Fibroblast of the aortic adventitia (primary cell): ENCODE measurements around the gene FBN2. TPM values are rescaled to one million over a fixed set of nuclear protein-coding genes. Genes with fewer than 3 reads are reported as not detected.

Experiments
- DNase-seq: peaks from one replicate; pipeline ENCODE4 v3.0.0-alpha.2; 2010; ENCODE audit warnings: low read depth
- H3K4me3 ChIP-seq: 2 replicates; pipeline ENCODE4 v1.5.1; 2011; ENCODE audit warnings: low read depth, mild to moderate bottlenecking, control low read depth, low read length, moderate library complexity
- CTCF ChIP-seq: IDR thresholded peaks from 2 replicates; pipeline ENCODE4 v1.5.1; 2011; ENCODE audit warnings: mild to moderate bottlenecking, low read length, control low read depth, inconsistent platforms; ENCODE audit not compliant: insufficient read depth
- total RNA-seq: library from RNA; depleted of rRNA; stranded (reverse); fragments of >200 nt; gene quantifications from 2 replicates; pipeline ENCODE4 v1.2.3, GENCODE V29; 2012; ENCODE audit warnings: low replicate concordance

FBN2 gene
- total RNA-seq, 1 donor: 19.8 TPM

- TF ChIP-seq CTCF: no peak
- peak; percentile 54 for DNase-seq
- H3K4me3 ChIP-seq: no peak overlapping the region
Measured at GRCh38 chr5:128413356-128413755, 124.7 kb downstream of the FBN2 start.

DNA sequence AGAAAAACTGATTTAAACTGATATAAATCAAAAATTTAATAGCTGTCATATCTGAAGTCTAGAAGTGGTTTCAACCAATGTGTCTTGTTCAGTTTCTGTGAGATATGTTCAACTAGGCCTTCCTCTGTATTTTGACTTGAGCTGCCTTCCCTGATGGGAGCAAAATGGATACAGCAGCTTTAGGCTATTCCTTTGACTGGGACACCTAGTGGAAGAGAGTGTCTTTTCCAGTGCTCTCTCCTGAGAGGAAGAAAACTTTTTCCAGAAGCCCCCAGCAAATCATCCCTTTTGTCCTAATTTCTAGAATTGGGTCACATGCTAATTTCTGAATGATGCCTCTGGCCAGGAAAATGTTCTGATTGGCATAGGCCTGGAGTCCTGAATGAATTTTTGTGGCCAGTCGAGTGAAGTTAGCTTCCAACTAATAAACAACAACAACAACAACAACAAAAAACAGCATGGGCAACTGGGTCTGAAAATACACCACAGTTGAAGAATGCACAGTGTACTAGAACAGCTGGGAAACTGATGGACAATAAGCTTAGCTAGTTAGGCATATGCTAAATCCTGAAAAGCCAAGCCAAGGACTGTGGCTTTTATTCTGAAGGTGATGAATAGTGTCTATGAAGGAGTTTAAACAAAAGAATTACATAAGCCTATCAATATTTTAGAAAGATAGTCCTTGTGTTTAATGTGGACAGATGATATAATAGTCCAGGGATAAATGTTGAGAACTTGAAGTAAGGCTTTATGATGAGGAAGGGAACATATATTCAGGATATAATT is 125.7 kb downstream of the FBN2 start:
- H3K4me3 ChIP-seq: no peak overlapping the region
- no peak for TF ChIP-seq CTCF
- no peak for DNase-seq

- no peak for DNase-seq
- no peak overlapping the region for H3K4me3 ChIP-seq
- no peak for TF ChIP-seq CTCF
Measured at GRCh38 chr5:128409166-128409800, 128.8 kb downstream of the FBN2 start.

GRCh38 chr5:128408622-128409021 is 129.4 kb downstream of the FBN2 start:
- no peak for DNase-seq
- no peak overlapping the region for H3K4me3 ChIP-seq
- TF ChIP-seq CTCF: no peak

DNA sequence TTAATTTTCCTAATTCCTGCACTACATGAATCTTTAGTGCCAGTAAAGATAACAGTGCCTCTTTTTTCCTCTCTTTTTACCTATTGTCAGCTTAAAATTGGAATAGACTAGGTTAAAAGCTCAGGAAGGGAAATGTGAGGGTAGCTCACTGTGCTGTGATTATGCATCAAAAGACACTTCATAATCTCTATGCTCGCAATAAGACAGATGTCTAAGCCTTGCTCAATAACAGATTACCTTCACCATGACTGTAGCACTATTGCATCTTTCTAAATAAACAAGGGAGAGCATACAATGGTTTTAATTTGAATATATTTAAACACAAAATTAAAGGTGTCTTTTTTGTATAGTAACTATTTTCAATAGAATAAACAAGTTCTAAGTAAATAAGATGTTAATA is 130.1 kb downstream of the FBN2 start:
- no peak for DNase-seq
- TF ChIP-seq CTCF: no peak
- H3K4me3 ChIP-seq: no peak overlapping the region

GRCh38 chr5:128406803-128407202 is 131.2 kb downstream of the FBN2 start:
- no peak for TF ChIP-seq CTCF
- peak; percentile 14 for DNase-seq
- no peak overlapping the region for H3K4me3 ChIP-seq
